NT2/D1 (cell line): ENCODE results near the gene RBM38.
"Not testable (repeated sequence)": the region's sequence is repeated elsewhere in the genome, so short reads cannot be mapped to it uniquely, and the experiment has no call there.

ENCODE experiments used
- DNase-seq: peaks from one replicate; pipeline ENCODE4 v3.0.0-alpha.2; 2011; ENCODE audit warnings: low read depth, low spot score
- H3K27me3 ChIP-seq: 2 replicates; pipeline ENCODE4 v1.6.0; 2011; ENCODE audit warnings: mild to moderate bottlenecking; ENCODE audit not compliant: insufficient read length, insufficient read depth
- H3K36me3 ChIP-seq: 2 replicates; pipeline ENCODE4 v1.6.1; 2011; ENCODE audit warnings: mild to moderate bottlenecking, low read length, mixed read lengths; ENCODE audit not compliant: insufficient read depth, insufficient read length
- H3K4me1 ChIP-seq: 2 replicates; pipeline ENCODE4 v1.5.1; 2011; ENCODE audit not compliant: insufficient read depth, insufficient read length
- H3K4me3 ChIP-seq: 2 replicates; pipeline ENCODE4 v1.5.1; 2011; ENCODE audit warnings: low read depth; ENCODE audit not compliant: insufficient read length
- H3K9ac ChIP-seq: 2 replicates; pipeline ENCODE4 v1.6.0; 2011; ENCODE audit warnings: low read depth; ENCODE audit not compliant: insufficient read length
- H3K9me3 ChIP-seq: 2 replicates; pipeline ENCODE4 v1.5.1; 2011; ENCODE audit warnings: mild to moderate bottlenecking, low read length; ENCODE audit not compliant: insufficient read depth
- SUZ12 ChIP-seq: IDR thresholded peaks from 2 replicates; pipeline ENCODE4 v1.6.1; 2011; ENCODE audit not compliant: insufficient read length, insufficient read depth; ENCODE audit errors: extremely low read depth
- YY1 ChIP-seq: IDR thresholded peaks from 2 replicates; pipeline ENCODE4 v1.6.1; 2011; ENCODE audit not compliant: insufficient read length, insufficient read depth
- ZNF274 ChIP-seq: IDR thresholded peaks from 2 replicates; pipeline ENCODE4 v1.6.1; 2011; ENCODE audit warnings: mild to moderate bottlenecking, low read depth, low read length

Gene RBM38

GRCh38 chr20:57350081-57350710 lies 41.0 kb upstream of the RBM38 start:
- Histone ChIP-seq H3K4me1 (no peaks in the 10 kb centered on the region), H3K27me3 (no peaks in the 10 kb centered on the region), H3K9ac (no peak overlapping the region), H3K4me3 (no peak overlapping the region), H3K36me3 (no peaks in the 10 kb centered on the region), H3K9me3 (no peaks in the 10 kb centered on the region)
- DNase-seq, result no peak
- TF ChIP-seq ZNF274 (no peak), SUZ12 (no peak), YY1 (no peak)

DNA sequence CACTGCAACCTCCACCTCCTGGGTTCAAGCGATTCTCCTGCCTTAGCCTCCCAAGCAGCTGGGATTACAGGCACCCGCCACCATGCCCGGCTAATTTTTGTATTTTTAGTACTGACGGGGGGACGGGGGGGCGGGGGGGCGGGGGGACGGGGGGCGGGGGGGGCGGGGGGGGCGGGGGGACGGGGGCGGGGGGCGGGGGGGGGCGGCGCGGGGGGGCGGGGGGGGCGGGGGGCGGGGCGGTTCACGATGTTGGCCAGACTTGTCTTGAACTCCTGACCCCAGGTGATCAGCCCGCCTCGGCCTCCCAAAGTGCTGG lies 40.5 kb upstream of the RBM38 start:
- DNase-seq, H3K4me1 ChIP-seq, H3K27me3 ChIP-seq, H3K36me3 ChIP-seq, H3K9me3 ChIP-seq: not testable (repeated sequence)
- H3K4me3 ChIP-seq, result peak overlapping the region; percentile 100
- peak overlapping the region; percentile 99 for H3K9ac ChIP-seq

DNA sequence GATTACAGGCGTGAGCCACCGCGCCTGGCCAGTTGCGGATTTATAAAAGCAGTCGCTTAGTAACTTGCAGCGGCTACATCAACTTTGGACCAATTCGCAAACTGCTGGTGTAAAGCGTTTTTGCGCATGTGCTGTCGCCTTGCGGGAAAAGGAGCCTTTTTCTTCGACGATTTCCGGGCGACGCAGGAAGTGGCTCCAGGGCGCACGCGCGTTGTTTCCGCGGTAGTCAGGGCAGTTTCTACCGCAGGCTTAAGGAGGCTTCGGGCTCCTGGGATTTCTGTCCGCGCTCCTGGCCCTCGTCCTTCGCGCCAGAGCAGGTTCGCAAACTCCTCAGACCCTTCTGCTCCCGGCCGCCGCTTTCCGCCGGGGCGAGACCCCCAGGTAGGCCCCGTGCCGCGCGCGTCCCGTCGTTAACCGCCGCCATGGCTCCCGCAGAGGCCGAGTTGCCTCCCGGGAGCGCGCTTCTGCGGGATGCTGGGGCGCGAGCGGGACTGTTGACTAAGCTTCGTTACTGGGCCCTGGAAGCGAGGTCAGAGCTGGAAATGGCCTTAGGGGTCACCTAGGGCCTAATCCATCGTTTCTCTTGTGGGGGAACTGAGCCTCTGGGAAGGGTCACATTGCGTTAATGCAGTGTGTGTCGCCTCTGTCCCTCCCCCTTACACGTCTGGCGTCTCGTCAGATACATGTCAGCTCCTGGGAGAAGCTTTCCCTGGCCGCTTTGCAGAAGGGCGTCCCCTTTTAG lies 40.0 kb upstream of the RBM38 start, which contains the start of gene RAE1:
RAE1 (plus strand) TSS at position 214 of the 742 bp plus-strand sequence. CDS start 2,784 bp downstream, outside the sequence.
- H3K4me3 ChIP-seq, result peak within 1 kb of the TSS; percentile 100
- TF ChIP-seq ZNF274 (no peak), YY1 (peak; percentile 19), SUZ12 (no peak)

DNA sequence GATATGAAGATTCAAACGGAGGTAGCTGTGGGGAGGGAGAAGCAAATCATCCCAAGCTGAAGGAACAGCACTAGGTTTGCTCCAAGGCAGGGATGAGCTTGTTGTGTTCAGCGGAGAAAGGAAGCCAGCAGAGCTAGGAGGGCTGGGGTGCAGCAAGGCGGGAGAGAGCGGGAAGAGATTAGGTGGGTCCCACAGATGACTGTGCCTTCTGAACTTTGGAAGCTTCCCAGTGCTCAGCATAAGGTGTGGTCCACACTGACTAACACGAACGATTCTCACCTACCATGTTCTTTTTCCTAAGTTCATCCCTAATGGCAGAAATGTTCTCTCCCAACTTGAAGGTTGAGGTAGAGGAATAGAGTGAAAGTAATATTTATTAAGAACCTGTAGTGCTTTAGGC lies 38.9 kb upstream of the RBM38 start:
- TF ChIP-seq SUZ12 (no peak), ZNF274 (no peak), YY1 (no peak)
- no peaks in the 10 kb centered on the region for H3K9me3 ChIP-seq
- H3K9ac ChIP-seq, result peak overlapping the region; percentile 99
- no peaks in the 10 kb centered on the region for H3K36me3 ChIP-seq
- peak overlapping the region; percentile 100 for H3K4me3 ChIP-seq
- H3K4me1 ChIP-seq, result no peaks in the 10 kb centered on the region
- no peaks in the 10 kb centered on the region for H3K27me3 ChIP-seq
- no peak for DNase-seq

More for the DNA sequence above, 40.0 kb upstream of the RBM38 start, which contains the start of gene RAE1:
- DNase-seq, result peak; percentile 87
- Histone ChIP-seq H3K27me3 (no peaks in the 10 kb centered on the region), H3K4me1 (no peaks in the 10 kb centered on the region), H3K9me3 (no peaks in the 10 kb centered on the region), H3K9ac (peak within 1 kb of the TSS; percentile 99), H3K36me3 (no peaks in the 10 kb centered on the region)

GRCh38 chr20:57353351-57353750 lies 37.8 kb upstream of the RBM38 start:
- H3K36me3 ChIP-seq, result no peaks in the 10 kb centered on the region
- DNase-seq, result no peak
- no peaks in the 10 kb centered on the region for H3K27me3 ChIP-seq
- TF ChIP-seq ZNF274, result no peak
- no peak for TF ChIP-seq SUZ12
- TF ChIP-seq YY1, result no peak
- H3K4me3 ChIP-seq, result no peak overlapping the region
- no peaks in the 10 kb centered on the region for H3K4me1 ChIP-seq
- no peaks in the 10 kb centered on the region for H3K9me3 ChIP-seq
- H3K9ac ChIP-seq, result no peak overlapping the region

- Histone ChIP-seq H3K27me3 (no peaks in the 10 kb centered on the region), H3K36me3 (peaks cover 53% of the 10 kb centered on the region), H3K4me1 (no peaks in the 10 kb centered on the region), H3K9ac (no peak overlapping the region), H3K4me3 (no peak overlapping the region), H3K9me3 (no peaks in the 10 kb centered on the region)
- TF ChIP-seq SUZ12 (no peak), ZNF274 (no peak), YY1 (no peak)
- DNase-seq, result no peak
These were observed 29.7 kb upstream of the RBM38 start for GRCh38 chr20:57361517-57361916.

DNA sequence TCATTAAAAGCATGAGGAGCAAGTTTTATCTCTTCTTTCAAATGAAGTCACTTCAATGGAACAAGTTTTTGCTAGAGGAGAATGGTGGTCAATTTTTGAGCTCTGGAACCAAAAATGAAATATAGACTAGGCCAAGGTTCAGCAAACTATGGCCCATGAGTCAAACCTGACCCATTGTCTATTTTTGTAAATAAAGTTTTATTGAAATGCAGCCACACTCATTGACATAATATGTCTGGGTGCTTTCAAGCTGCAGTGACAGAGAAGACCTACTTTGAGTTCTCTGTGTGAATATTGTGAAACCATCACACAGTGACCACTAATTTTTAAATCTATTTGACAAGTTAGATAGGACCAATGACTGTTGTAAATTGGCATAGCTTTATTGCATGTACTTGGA lies 26.7 kb upstream of the RBM38 start:
- Histone ChIP-seq H3K4me3 (no peak overlapping the region), H3K9ac (no peak overlapping the region), H3K9me3 (no peaks in the 10 kb centered on the region), H3K4me1 (no peaks in the 10 kb centered on the region), H3K27me3 (no peaks in the 10 kb centered on the region), H3K36me3 (peaks cover 82% of the 10 kb centered on the region)
- no peak for DNase-seq
- TF ChIP-seq YY1 (no peak), ZNF274 (no peak), SUZ12 (no peak)
